ENCODE results near the gene ZBTB6.

- TF ChIP-seq, protein P1, sequence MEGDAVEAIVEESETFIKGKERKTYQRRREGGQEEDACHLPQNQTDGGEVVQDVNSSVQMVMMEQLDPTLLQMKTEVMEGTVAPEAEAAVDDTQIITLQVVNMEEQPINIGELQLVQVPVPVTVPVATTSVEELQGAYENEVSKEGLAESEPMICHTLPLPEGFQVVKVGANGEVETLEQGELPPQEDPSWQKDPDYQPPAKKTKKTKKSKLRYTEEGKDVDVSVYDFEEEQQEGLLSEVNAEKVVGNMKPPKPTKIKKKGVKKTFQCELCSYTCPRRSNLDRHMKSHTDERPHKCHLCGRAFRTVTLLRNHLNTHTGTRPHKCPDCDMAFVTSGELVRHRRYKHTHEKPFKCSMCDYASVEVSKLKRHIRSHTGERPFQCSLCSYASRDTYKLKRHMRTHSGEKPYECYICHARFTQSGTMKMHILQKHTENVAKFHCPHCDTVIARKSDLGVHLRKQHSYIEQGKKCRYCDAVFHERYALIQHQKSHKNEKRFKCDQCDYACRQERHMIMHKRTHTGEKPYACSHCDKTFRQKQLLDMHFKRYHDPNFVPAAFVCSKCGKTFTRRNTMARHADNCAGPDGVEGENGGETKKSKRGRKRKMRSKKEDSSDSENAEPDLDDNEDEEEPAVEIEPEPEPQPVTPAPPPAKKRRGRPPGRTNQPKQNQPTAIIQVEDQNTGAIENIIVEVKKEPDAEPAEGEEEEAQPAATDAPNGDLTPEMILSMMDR (IDR thresholded peaks at IDR 0.05; ENCODE audit: low read depth, low read length, poor library complexity, severe bottlenecking) = no peak
- TF ChIP-seq EZH2phosphoT487 (IDR thresholded peaks at IDR 0.05; ENCODE audit: borderline replicate concordance, low read length) = no peak
These were observed 41.1 kb upstream of the ZBTB6 start for GRCh38 chr9:122954253-122954691.
